K562 (cell line): ENCODE data around the gene AGRP. TPM values are rescaled to one million over a fixed set of nuclear protein-coding genes. Genes with fewer than 3 reads are reported as not detected.

ENCODE experiments used
- CBX5 ChIP-seq: IDR thresholded peaks from 2 replicates; pipeline ENCODE4 v1.6.1; 2014; ENCODE audit warnings: low read depth, borderline replicate concordance
- CREM ChIP-seq: IDR thresholded peaks from 2 replicates; pipeline ENCODE4 v1.6.1; 2014; ENCODE audit warnings: antibody characterized with exemption, low read depth
- CTCFL ChIP-seq: IDR thresholded peaks from 2 replicates; pipeline ENCODE4 v1.6.1; 2011; ENCODE audit warnings: borderline replicate concordance, low read depth, mild to moderate bottlenecking, moderate library complexity, low read length; ENCODE audit not compliant: insufficient read depth, poor library complexity, severe bottlenecking
- CXXC5 ChIP-seq: fragments of 250-450 bp; sonication (Bioruptor Pico); IDR thresholded peaks from 2 replicates; pipeline ENCODE4 v1.8.0; 2022; ENCODE audit warnings: inconsistent platforms, mild to moderate bottlenecking, moderate library complexity
- DACH1 ChIP-seq: fragments of 450-650 bp; IDR thresholded peaks from 2 replicates; pipeline ENCODE4 v1.6.1; 2018; ENCODE audit not compliant: partially characterized antibody
- ELF1 ChIP-seq: fragments of 200-800 bp; sonication (Bioruptor generic); IDR thresholded peaks from 2 replicates; pipeline ENCODE4 v1.6.1; 2016; ENCODE audit warnings: missing genetic modification characterization, missing compliant biosample characterization
- HBP1 ChIP-seq: fragments of 450-650 bp; formaldehyde crosslinking; IDR thresholded peaks from 2 replicates; pipeline ENCODE4 v1.4.0; 2022; ENCODE audit warnings: missing genetic modification characterization
- LEF1 ChIP-seq: fragments of 450-650 bp; IDR thresholded peaks from 2 replicates; pipeline ENCODE4 v1.6.1; 2016; ENCODE audit warnings: mild to moderate bottlenecking
- MEIS2 ChIP-seq: fragments of 450-650 bp; IDR thresholded peaks from 2 replicates; pipeline ENCODE4 v1.6.1; 2014; ENCODE audit warnings: mild to moderate bottlenecking; ENCODE audit not compliant: partially characterized antibody
- NR2C2 ChIP-seq, 2 experiments: fragments of 200-800 bp in 1 of 2; sonication (Bioruptor generic) in 1 of 2; sonication (generic) in 1 of 2; formaldehyde crosslinking in 1 of 2; IDR thresholded peaks; 2 replicates each; pipeline versions ENCODE4 v1.6.1 to v1.8.0; 2016 to 2022; ENCODE audit warnings: mild to moderate bottlenecking in 1 of 2, missing compliant biosample characterization in 1 of 2, missing genetic modification characterization in 1 of 2, missing genetic modification reagents in 1 of 2
- OTX1 ChIP-seq: fragments of 450-650 bp; formaldehyde crosslinking; IDR thresholded peaks from 2 replicates; pipeline ENCODE4 v1.4.0; 2022; ENCODE audit warnings: mild to moderate bottlenecking
- PKNOX1 ChIP-seq: fragments of 450-650 bp; IDR thresholded peaks from 2 replicates; pipeline ENCODE4 v1.6.1; 2016
- POLR2A ChIP-seq: fragments of 450-650 bp; conservative IDR thresholded peaks from 2 replicates; pipeline ENCODE4 v1.6.1; 2016
- SMARCC2 ChIP-seq: fragments of 450-650 bp; IDR thresholded peaks from 2 replicates; pipeline ENCODE4 v1.6.1; 2017; ENCODE audit warnings: antibody characterized with exemption, moderate library complexity, mild to moderate bottlenecking, low read depth
- SP1 ChIP-seq: sonication (generic); formaldehyde crosslinking; IDR thresholded peaks from 2 replicates; pipeline ENCODE4 v1.8.1; 2022; ENCODE audit warnings: mild to moderate bottlenecking, missing genetic modification reagents
- TBP ChIP-seq: optimal IDR thresholded peaks from 2 replicates; pipeline ENCODE3; 2011; ENCODE audit warnings: low read depth, low read length, improper control_type of control experiment
- TSC22D4 ChIP-seq: fragments of 450-650 bp; IDR thresholded peaks from 2 replicates; pipeline ENCODE4 v1.6.1; 2016; ENCODE audit warnings: missing genetic modification characterization, missing biosample characterization, control low read depth
- ZNF764 ChIP-seq: fragments of 250-450 bp; sonication (Bioruptor Pico); IDR thresholded peaks from 2 replicates; pipeline ENCODE4 v1.4.0; 2020; ENCODE audit warnings: low read depth, mild to moderate bottlenecking, moderate library complexity
- polyA plus RNA-seq, 8 experiments: library from polyadenylated mRNA; depleted of rRNA in 4 of 8; stranded (reverse) in 5 of 8; unstranded in 3 of 8; fragments of >200 nt; fragmentation: Nextera tagmentation in 2 of 8; fragmentation: Illumina TruSeq in 1 of 8; extraction: Ambion mirVana in 2 of 8; extraction: Trizol in 1 of 8; gene quantifications; 2 replicates each; pipeline versions ENCODE4 v1.2.1 to v1.2.3, GENCODE V29; 2011 to 2014; ENCODE audit warnings: inconsistent platforms in 1 of 8, missing spikeins in 1 of 8
- total RNA-seq, 7 experiments: library from RNA; depleted of rRNA in 6 of 7; stranded (reverse); fragments of >200 nt in 6 of 7; fragmentation: Illumina TruSeq in 2 of 7; extraction: Trizol in 2 of 7; gene quantifications; 2 replicates each; pipeline versions ENCODE4 v1.2.1 to v1.2.3, GENCODE V29; 2011 to 2021; ENCODE audit warnings: low replicate concordance in 1 of 7
- TF ChIP-seq, protein P1 (sequence below): sonication (generic); formaldehyde crosslinking; IDR thresholded peaks from 2 replicates; pipeline ENCODE4 v1.8.0; 2022; ENCODE audit warnings: mild to moderate bottlenecking, missing genetic modification reagents
- TF ChIP-seq, protein P2 (sequence below): fragments of 250-450 bp; sonication (Bioruptor Pico); IDR thresholded peaks from 2 replicates; pipeline ENCODE4 v1.4.0; 2020; ENCODE audit warnings: mild to moderate bottlenecking

Gene AGRP
- total and polyA plus RNA-seq, 9 of the 15 experiments (the other 6 are each of a cell fraction or from before 2014, with no cell fraction given) = not detected

- TF ChIP-seq CTCFL = no peak
- TF ChIP-seq ELF1 (tag) = peak; percentile 88
- TF ChIP-seq, protein P1, sequence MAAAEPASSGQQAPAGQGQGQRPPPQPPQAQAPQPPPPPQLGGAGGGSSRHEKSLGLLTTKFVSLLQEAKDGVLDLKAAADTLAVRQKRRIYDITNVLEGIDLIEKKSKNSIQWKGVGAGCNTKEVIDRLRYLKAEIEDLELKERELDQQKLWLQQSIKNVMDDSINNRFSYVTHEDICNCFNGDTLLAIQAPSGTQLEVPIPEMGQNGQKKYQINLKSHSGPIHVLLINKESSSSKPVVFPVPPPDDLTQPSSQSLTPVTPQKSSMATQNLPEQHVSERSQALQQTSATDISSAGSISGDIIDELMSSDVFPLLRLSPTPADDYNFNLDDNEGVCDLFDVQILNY (CRISPR knock-in tag) = no peak
- no peak for TF ChIP-seq OTX1 (CRISPR knock-in tag)
- peak; percentile 81 for TF ChIP-seq MEIS2
- TF ChIP-seq HBP1 (CRISPR knock-in tag) = no peak
- TF ChIP-seq POLR2A = peak; percentile 62
- 0 out of 2 replicates have a peak, but pooled peaks have one; percentile 40 for TF ChIP-seq CREM
- TF ChIP-seq DACH1 = peak; percentile 6
- peak; percentile 62 for TF ChIP-seq CXXC5 (CRISPR knock-in tag)
- peak; percentile 23 for TF ChIP-seq TBP
- TF ChIP-seq PKNOX1 = peak; percentile 88
- TF ChIP-seq CBX5 = no peak
- TF ChIP-seq, protein P2, sequence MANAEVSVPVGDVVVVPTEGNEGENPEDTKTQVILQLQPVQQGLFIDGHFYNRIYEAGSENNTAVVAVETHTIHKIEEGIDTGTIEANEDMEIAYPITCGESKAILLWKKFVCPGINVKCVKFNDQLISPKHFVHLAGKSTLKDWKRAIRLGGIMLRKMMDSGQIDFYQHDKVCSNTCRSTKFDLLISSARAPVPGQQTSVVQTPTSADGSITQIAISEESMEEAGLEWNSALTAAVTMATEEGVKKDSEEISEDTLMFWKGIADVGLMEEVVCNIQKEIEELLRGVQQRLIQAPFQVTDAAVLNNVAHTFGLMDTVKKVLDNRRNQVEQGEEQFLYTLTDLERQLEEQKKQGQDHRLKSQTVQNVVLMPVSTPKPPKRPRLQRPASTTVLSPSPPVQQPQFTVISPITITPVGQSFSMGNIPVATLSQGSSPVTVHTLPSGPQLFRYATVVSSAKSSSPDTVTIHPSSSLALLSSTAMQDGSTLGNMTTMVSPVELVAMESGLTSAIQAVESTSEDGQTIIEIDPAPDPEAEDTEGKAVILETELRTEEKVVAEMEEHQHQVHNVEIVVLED (CRISPR knock-in tag) = 0 out of 2 replicates have a peak, but pooled peaks have one; percentile 8
- peak; percentile 24; the same call in 1 of the 2 replicates for TF ChIP-seq SP1
- TF ChIP-seq TSC22D4 (tag) = no peak
- no peak for TF ChIP-seq ZNF764 (CRISPR knock-in tag)
- peak; percentile 18; the same call in 1 of the 2 replicates for TF ChIP-seq SMARCC2
- no peak for TF ChIP-seq NR2C2 (CRISPR knock-in tag; IDR thresholded peaks at IDR 0.05)
- TF ChIP-seq NR2C2 (tag; IDR thresholded peaks at IDR 0.05) = peak; percentile 88
- TF ChIP-seq LEF1 = peak; percentile 51; the same call in 1 of the 2 replicates
These were observed 21.0 kb upstream of the AGRP start (continued) for GRCh38 chr16:67504031-67505021.
